OCI-LY1 (cell line): ENCODE measurements around the gene BAAT.

Source experiments
- H2AFZ ChIP-seq: fragments of 200-600 bp; sonication (generic), shearing (Covaris generic); 2 replicates; pipeline ENCODE4 v1.6.0; 2014; ENCODE audit warnings: antibody characterized with exemption, mild to moderate bottlenecking, low read length
- H3F3A ChIP-seq: fragments of 200-600 bp; sonication (generic), shearing (Covaris generic); 2 replicates; pipeline ENCODE4 v1.6.0; 2014; ENCODE audit warnings: mild to moderate bottlenecking, antibody characterized with exemption, low read length, moderate library complexity; ENCODE audit not compliant: insufficient read depth
- H3K27ac ChIP-seq: fragments of 200-600 bp; sonication (generic); 2 replicates; pipeline ENCODE4 v1.5.1; 2014; ENCODE audit warnings: low read length, mixed run types, mild to moderate bottlenecking, low read depth; ENCODE audit not compliant: poor library complexity, severe bottlenecking
- H3K27me3 ChIP-seq: fragments of 200-600 bp; sonication (generic); 2 replicates; pipeline ENCODE4 v1.6.0; 2014; ENCODE audit warnings: antibody characterized with exemption, mild to moderate bottlenecking, low read length, moderate library complexity; ENCODE audit not compliant: insufficient read depth
- H3K36me3 ChIP-seq: fragments of 200-600 bp; sonication (generic); 2 replicates; pipeline ENCODE4 v1.6.1; 2014; ENCODE audit warnings: mild to moderate bottlenecking, antibody characterized with exemption, low read length, moderate library complexity, mixed read lengths; ENCODE audit not compliant: insufficient read depth
- H3K4me1 ChIP-seq: fragments of 200-600 bp; sonication (generic); 2 replicates; pipeline ENCODE4 v1.5.1; 2014; ENCODE audit warnings: mild to moderate bottlenecking, low read length, moderate library complexity; ENCODE audit not compliant: insufficient read depth, severe bottlenecking
- H3K4me2 ChIP-seq: fragments of 200-600 bp; sonication (generic), shearing (Covaris generic); 2 replicates; pipeline ENCODE4 v1.6.1; 2014; ENCODE audit warnings: low read length
- H3K4me3 ChIP-seq: fragments of 200-600 bp; sonication (generic); 2 replicates; pipeline ENCODE4 v1.5.1; 2014; ENCODE audit warnings: low read length, low read depth, mild to moderate bottlenecking, mixed read lengths; ENCODE audit not compliant: poor library complexity, severe bottlenecking
- H3K79me2 ChIP-seq: fragments of 200-600 bp; shearing (Covaris generic); 2 replicates; pipeline ENCODE4 v1.6.1; 2016; ENCODE audit warnings: mixed run types, low read length, mixed read lengths; ENCODE audit not compliant: insufficient read depth
- H3K9ac ChIP-seq: fragments of 200-600 bp; sonication (generic), shearing (Covaris generic); 2 replicates; pipeline ENCODE4 v1.6.1; 2014; ENCODE audit warnings: mild to moderate bottlenecking, low read length, mixed read lengths
- H3K9me2 ChIP-seq: fragments of 200-600 bp; sonication (generic), shearing (Covaris generic); 2 replicates; pipeline ENCODE4 v1.6.1; 2014; ENCODE audit warnings: low read depth, mild to moderate bottlenecking, low read length, mixed read lengths
- H3K9me3 ChIP-seq: fragments of 200-600 bp; shearing (Covaris generic); 2 replicates; pipeline ENCODE4 v1.6.1; 2014; ENCODE audit warnings: low read length, mixed read lengths
- H4K20me1 ChIP-seq: fragments of 200-600 bp; sonication (generic), shearing (Covaris generic); 2 replicates; pipeline ENCODE4 v1.6.0; 2016; ENCODE audit warnings: mild to moderate bottlenecking, low read length; ENCODE audit not compliant: insufficient read depth
- CTCF ChIP-seq: fragments of 200-600 bp; sonication (generic), shearing (Covaris generic); IDR thresholded peaks from 2 replicates; pipeline ENCODE4 v1.5.1; 2017; ENCODE audit warnings: mild to moderate bottlenecking, antibody characterized with exemption, low read length, moderate library complexity, mixed read lengths
- EZH2 ChIP-seq: fragments of 200-600 bp; sonication (generic), shearing (Covaris generic); IDR thresholded peaks from 2 replicates; pipeline ENCODE4 v1.8.0; 2017; ENCODE audit warnings: borderline replicate concordance, mixed run types, mild to moderate bottlenecking, antibody characterized with exemption, low read length, moderate library complexity, mixed read lengths

The BAAT gene

DNA sequence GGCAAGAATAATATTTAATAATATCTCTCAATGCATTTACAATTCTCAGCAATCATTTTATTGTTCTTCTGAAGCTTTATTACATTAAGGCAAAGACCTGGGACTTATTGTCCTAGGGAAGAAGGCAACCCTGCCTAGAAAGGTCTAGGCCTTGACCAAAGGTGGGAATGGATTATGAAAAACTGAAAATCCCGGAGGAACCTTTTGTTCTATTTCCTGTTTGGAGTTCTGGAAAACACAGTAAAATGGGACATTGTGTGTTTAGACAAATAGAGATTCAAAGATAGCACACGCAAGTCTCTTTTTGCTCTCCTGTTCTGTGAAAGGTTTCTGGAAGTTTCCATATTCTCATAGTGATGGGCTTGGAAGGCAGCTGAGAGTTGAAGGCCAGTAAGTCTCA lies 31.1 kb downstream of the BAAT start:
- Histone ChIP-seq H3K9me3 (no peaks in the 10 kb centered on the region), H3K4me1 (no peaks in the 10 kb centered on the region), H3K4me3 (no peak overlapping the region), H4K20me1 (no peaks in the 10 kb centered on the region), H3K36me3 (no peaks in the 10 kb centered on the region), H3K27me3 (no peaks in the 10 kb centered on the region), H3K4me2 (no peak overlapping the region), H3F3A (no peaks in the 10 kb centered on the region), H3K9me2 (no peaks in the 10 kb centered on the region), H3K9ac (no peak overlapping the region), H3K79me2 (no peaks in the 10 kb centered on the region), H3K27ac (no peak overlapping the region), H2AFZ (no peak overlapping the region)
- TF ChIP-seq EZH2 (no peak), CTCF (no peak)

GRCh38 chr9:101352892-101353463 lies 31.8 kb downstream of the BAAT start:
- H3K27ac ChIP-seq, result no peak overlapping the region
- H3K9ac ChIP-seq, result no peak overlapping the region
- H3K4me1 ChIP-seq, result no peaks in the 10 kb centered on the region
- TF ChIP-seq CTCF (no peak), EZH2 (no peak)
- H3K36me3 ChIP-seq, result no peaks in the 10 kb centered on the region
- no peak overlapping the region for H2AFZ ChIP-seq
- no peaks in the 10 kb centered on the region for H3K9me3 ChIP-seq
- no peaks in the 10 kb centered on the region for H3K79me2 ChIP-seq
- H3F3A ChIP-seq, result no peaks in the 10 kb centered on the region
- H3K27me3 ChIP-seq, result no peaks in the 10 kb centered on the region
- H3K9me2 ChIP-seq, result no peaks in the 10 kb centered on the region
- no peak overlapping the region for H3K4me2 ChIP-seq
- H3K4me3 ChIP-seq, result no peak overlapping the region
- H4K20me1 ChIP-seq, result no peaks in the 10 kb centered on the region

- Histone ChIP-seq H3K9me3 (no peaks in the 10 kb centered on the region), H2AFZ (no peak overlapping the region), H3K4me1 (no peaks in the 10 kb centered on the region), H3K27me3 (no peaks in the 10 kb centered on the region), H3K27ac (no peak overlapping the region), H4K20me1 (no peaks in the 10 kb centered on the region), H3K79me2 (no peaks in the 10 kb centered on the region), H3K4me2 (no peak overlapping the region), H3K9me2 (no peaks in the 10 kb centered on the region), H3K4me3 (no peak overlapping the region), H3F3A (no peaks in the 10 kb centered on the region), H3K36me3 (no peaks in the 10 kb centered on the region), H3K9ac (no peak overlapping the region)
- TF ChIP-seq EZH2 (no peak), CTCF (no peak)
Measured at GRCh38 chr9:101350285-101350684, 34.5 kb downstream of the BAAT start.
